CD4-positive, alpha-beta T cell treated with Interleukin-6 for 4 hours (primary cell): ENCODE results near the gene ERLEC1.
"Not testable (repeated sequence)": the region's sequence is repeated elsewhere in the genome, so short reads cannot be mapped to it uniquely, and the experiment has no call there.

Experiments
- DNase-seq: peaks from one replicate; pipeline ENCODE4 v3.0.0-alpha.2; 2020; ENCODE audit warnings: mixed read lengths

Gene ERLEC1

GRCh38 chr2:53784436-53784835 lies 2.4 kb upstream of the ERLEC1 start:
- DNase-seq: no peak

GRCh38 chr2:53785366-53785765 lies 1.5 kb upstream of the ERLEC1 start:
- no peak for DNase-seq

- DNase-seq: peak; percentile 19
Observed at GRCh38 chr2:53786352-53786704, 516 bp upstream of the ERLEC1 start.

GRCh38 chr2:53787614-53788289 lies 908 bp downstream of the ERLEC1 start:
- DNase-seq: no peak

- no peak for DNase-seq
Observed at GRCh38 chr2:53793261-53793660, 6.4 kb downstream of the ERLEC1 start.

- DNase-seq: no peak
Observed at GRCh38 chr2:53793821-53794220, 7.0 kb downstream of the ERLEC1 start.

- DNase-seq: no peak
Observed at GRCh38 chr2:53801547-53801946, 14.7 kb downstream of the ERLEC1 start.

GRCh38 chr2:53802617-53803151 lies 15.8 kb downstream of the ERLEC1 start:
- no peak for DNase-seq

GRCh38 chr2:53811601-53812000 lies 24.8 kb downstream of the ERLEC1 start:
- DNase-seq: no peak

GRCh38 chr2:53813151-53813550 lies 26.3 kb downstream of the ERLEC1 start:
- DNase-seq: no peak

- DNase-seq: no peak
Observed at GRCh38 chr2:53818854-53819435, 32.1 kb downstream of the ERLEC1 start.

- no peak for DNase-seq
Observed at GRCh38 chr2:53819634-53820033, 32.8 kb downstream of the ERLEC1 start.

GRCh38 chr2:53820048-53820447 lies 33.2 kb downstream of the ERLEC1 start:
- DNase-seq: no peak

- no peak for DNase-seq
Observed at GRCh38 chr2:53820711-53821110, 33.9 kb downstream of the ERLEC1 start.

- DNase-seq: no peak
Observed at GRCh38 chr2:53821810-53822209, 35.0 kb downstream of the ERLEC1 start.

- not testable (repeated sequence) for DNase-seq
Observed at GRCh38 chr2:53823639-53824038, 36.8 kb downstream of the ERLEC1 start.

GRCh38 chr2:53826030-53826410 lies 39.2 kb downstream of the ERLEC1 start:
- DNase-seq: no peak

GRCh38 chr2:53826587-53827397 lies 39.9 kb downstream of the ERLEC1 start:
- DNase-seq: no peak

- no peak for DNase-seq
Observed at GRCh38 chr2:53827398-53828175, 40.7 kb downstream of the ERLEC1 start.

- DNase-seq: no peak
Observed at GRCh38 chr2:53828331-53828730, 41.5 kb downstream of the ERLEC1 start.

- no peak for DNase-seq
Observed at GRCh38 chr2:53829273-53829979, 42.6 kb downstream of the ERLEC1 start.

GRCh38 chr2:53829980-53830290 lies 43.1 kb downstream of the ERLEC1 start:
- DNase-seq: not testable (repeated sequence)

GRCh38 chr2:53840580-53840979 lies 53.7 kb downstream of the ERLEC1 start:
- no peak for DNase-seq
